Retinal pigment epithelial cell (primary cell): ENCODE measurements around the gene DCHS2.

ENCODE experiments used
- DNase-seq: peaks from one replicate; pipeline ENCODE4 v3.0.0-alpha.2; 2010; ENCODE audit warnings: low read depth
- H3K4me3 ChIP-seq: 2 replicates; pipeline ENCODE4 v1.5.1; 2011; ENCODE audit warnings: mild to moderate bottlenecking, low read length, control low read depth, moderate library complexity
- CTCF ChIP-seq: conservative IDR thresholded peaks from 2 replicates; pipeline ENCODE4 v1.5.1; 2011; ENCODE audit warnings: low read depth, low read length, control low read depth, inconsistent platforms

DCHS2 gene

DNA sequence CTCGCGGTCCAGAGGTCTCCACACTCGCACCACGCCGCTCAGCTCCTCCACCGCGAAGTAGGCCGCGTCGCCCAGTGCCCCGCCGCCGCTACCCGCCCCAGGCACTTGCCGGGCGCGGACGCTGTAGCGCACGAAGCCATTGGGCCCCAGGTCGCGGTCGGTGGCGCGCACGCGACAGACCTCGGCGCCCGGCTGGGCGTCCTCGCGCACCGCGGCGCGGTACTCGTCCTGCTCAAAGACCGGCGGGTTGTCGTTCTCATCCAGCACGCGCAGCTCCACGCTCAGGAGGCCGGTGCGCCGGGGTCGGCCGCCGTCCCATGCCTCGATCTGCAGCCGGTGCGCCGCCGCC lies 1.4 kb downstream of the DCHS2 start:
- no peak for TF ChIP-seq CTCF
- H3K4me3 ChIP-seq = no peak overlapping the region

DNA sequence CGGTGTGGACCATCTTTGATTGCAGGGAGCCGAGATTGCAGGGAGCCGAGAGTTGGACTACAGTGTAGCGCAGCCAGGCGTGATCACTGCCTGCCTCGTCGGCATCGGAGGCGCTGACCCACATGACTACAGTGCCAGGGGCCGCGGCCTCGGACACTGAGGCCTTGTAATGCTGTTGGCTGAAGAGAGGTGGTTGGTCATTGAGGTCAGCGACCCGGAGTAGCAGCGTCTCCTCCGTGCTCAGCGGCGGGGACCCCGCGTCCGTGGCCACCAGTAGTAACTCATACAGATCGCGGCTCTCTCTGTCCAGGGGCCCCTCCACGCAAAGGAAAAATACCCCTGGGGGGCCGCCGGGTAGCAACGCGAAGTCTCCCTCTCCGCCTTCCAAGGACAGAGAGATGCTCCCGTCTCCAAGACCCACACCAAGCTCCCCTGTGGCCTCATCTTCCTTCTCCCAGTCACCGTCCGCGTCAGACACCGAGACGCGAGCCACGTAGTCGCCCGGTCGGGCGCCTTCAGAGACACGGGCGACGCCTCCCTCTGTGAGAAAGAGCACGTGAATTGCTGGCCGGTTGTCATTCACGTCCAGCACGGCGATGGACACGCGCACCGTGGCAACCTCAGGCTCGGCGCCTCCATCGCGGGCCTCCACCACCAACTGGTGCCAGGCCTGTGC lies 1.9 kb downstream of the DCHS2 start:
- H3K4me3 ChIP-seq = no peak overlapping the region
- no peak for DNase-seq
- TF ChIP-seq CTCF = no peak

More for the DNA sequence above, 1.4 kb downstream of the DCHS2 start:
- DNase-seq = no peak

DNA sequence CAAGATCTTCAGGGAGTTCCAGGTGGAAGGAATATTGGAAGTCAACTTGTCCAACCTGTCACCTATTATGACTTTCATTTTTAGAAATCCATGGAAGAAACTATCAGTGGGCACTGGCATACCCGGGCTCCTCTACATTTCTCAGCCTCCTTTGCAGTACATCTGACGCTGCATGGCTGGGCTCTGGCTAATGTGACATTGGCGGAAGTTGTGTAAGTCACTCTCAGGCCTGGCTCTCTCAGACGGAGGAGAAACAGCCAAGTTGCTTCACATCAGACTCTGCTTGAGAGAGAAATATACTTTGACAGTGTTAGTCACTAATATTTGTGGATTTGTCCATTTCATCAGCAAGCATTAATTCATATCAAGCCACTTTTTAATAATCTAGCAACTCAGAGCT lies 4.5 kb downstream of the DCHS2 start:
- DNase-seq = no peak
- no peak for TF ChIP-seq CTCF
- H3K4me3 ChIP-seq = no peak overlapping the region

DNA sequence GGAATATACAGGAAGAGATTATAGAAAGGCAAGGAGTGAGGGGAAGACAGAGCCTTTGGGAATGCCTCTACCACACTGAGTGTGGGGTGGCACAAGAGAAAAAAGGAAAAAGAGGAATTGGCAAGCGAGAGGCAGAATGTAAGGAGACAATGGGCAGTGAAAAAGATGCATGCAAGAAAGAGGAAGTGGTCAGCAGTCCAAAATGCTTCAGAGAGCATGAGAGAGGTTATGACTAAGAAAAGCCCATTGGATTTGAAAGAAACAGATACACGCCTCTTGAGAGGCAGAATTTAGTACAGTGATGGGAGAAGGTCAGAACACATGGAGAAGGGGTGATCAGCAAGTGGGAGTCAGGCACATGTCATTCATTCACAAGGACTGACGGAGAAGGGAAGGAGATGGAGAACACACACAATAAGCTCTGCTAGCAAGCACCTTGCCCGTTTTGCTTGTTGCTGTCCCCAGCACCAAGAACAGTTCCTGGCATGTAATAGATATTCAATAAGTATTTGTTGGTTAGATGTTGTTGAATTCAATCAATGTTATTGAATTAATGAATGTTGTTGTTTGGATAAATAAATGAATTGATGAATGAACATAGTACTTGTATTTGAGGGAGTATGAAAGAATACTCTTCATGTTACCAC lies 6.3 kb downstream of the DCHS2 start:
- DNase-seq = no peak
- no peak overlapping the region for H3K4me3 ChIP-seq
- TF ChIP-seq CTCF = no peak

GRCh38 chr4:154478547-154478946 lies 13.1 kb downstream of the DCHS2 start:
- no peak overlapping the region for H3K4me3 ChIP-seq
- TF ChIP-seq CTCF = no peak
- DNase-seq = no peak

GRCh38 chr4:154478128-154478527 lies 13.5 kb downstream of the DCHS2 start:
- no peak for DNase-seq
- H3K4me3 ChIP-seq = no peak overlapping the region
- no peak for TF ChIP-seq CTCF

GRCh38 chr4:154476232-154476631 lies 15.4 kb downstream of the DCHS2 start:
- DNase-seq = no peak
- TF ChIP-seq CTCF = no peak
- no peak overlapping the region for H3K4me3 ChIP-seq
